Kidney (tissue), 14 donors: ENCODE data around the gene CTIF. TPM values are rescaled to one million over a fixed set of nuclear protein-coding genes. Genes with fewer than 3 reads are reported as not detected.

Experiments used
- DNase-seq, 5 donors: peaks; one replicate each; pipeline ENCODE4 v3.0.0-alpha.2; 2013 to 2020
- FAIRE-seq: peaks from 2 replicates; lab custom pipeline; 2012; peaks lifted over from hg19 to GRCh38; lab: Jason Lieb, UNC
- H3K27ac ChIP-seq, 2 donors: one replicate each; pipeline ENCODE4 v1.7.0; 2013; ENCODE audit warnings: low read depth in 2 of 2, low read length in 2 of 2, inconsistent platforms in 1 of 2
- H3K27me3 ChIP-seq: one replicate; pipeline ENCODE4 v1.7.1; 2013; ENCODE audit warnings: low read length, inconsistent platforms; ENCODE audit not compliant: control insufficient read depth, insufficient read depth
- H3K36me3 ChIP-seq, 3 donors: one replicate each; pipeline versions ENCODE4 v1.7.0 to v1.7.1; 2013; ENCODE audit warnings: low read length in 3 of 3, control low read depth in 1 of 3, inconsistent platforms in 1 of 3; ENCODE audit not compliant: insufficient read depth in 3 of 3, control insufficient read depth in 2 of 3
- H3K4me1 ChIP-seq, 3 donors: one replicate each; pipeline versions ENCODE4 v1.7.0 to v1.7.1; 2013; ENCODE audit warnings: low read length in 3 of 3, inconsistent platforms in 1 of 3, low read depth in 1 of 3; ENCODE audit not compliant: control insufficient read depth in 2 of 3, insufficient read depth in 2 of 3
- H3K4me3 ChIP-seq, 3 donors: one replicate each; pipeline versions ENCODE4 v1.7.0 to v1.8.1; 2013; ENCODE audit warnings: low read length in 3 of 3, control low read depth in 1 of 3, inconsistent platforms in 1 of 3
- H3K9ac ChIP-seq, 3 donors: one replicate each; pipeline versions ENCODE4 v1.7.0 to v1.7.1; 2013; ENCODE audit warnings: low read length in 3 of 3, control low read depth in 1 of 3, inconsistent platforms in 1 of 3
- H3K9me3 ChIP-seq, 3 donors: one replicate each; pipeline versions ENCODE4 v1.7.0 to v1.7.1; 2013; ENCODE audit warnings: low read length in 3 of 3, control low read depth in 1 of 3, inconsistent platforms in 1 of 3; ENCODE audit not compliant: control insufficient read depth in 2 of 3, insufficient read depth in 1 of 3
- CTCF ChIP-seq: IDR thresholded peaks from 3 replicates; pipeline ENCODE4 v1.5.1; 2012; ENCODE audit warnings: mild to moderate bottlenecking, moderate library complexity, borderline replicate concordance; ENCODE audit not compliant: insufficient read depth; ENCODE audit errors: extremely low read depth
- intact Hi-C: fragments of 100-400 bp; cut with DNase I; formaldehyde crosslinking; loops from one replicate; pipeline ENCODE4 v1.11.1; 2022
- polyA plus RNA-seq: library from polyadenylated mRNA; stranded (reverse); fragments of 350-450 nt; fragmentation: Illumina TruSeq; extraction: RNeasy Lipid Tissue Mini Kit (QIAGEN cat#74804); gene quantifications from one replicate; pipeline ENCODE4 v1.2.3, GENCODE V29; 2014; ENCODE audit warnings: low read depth, low replicate concordance; ENCODE audit not compliant: insufficient read depth
- total RNA-seq: library from RNA; stranded (reverse); fragmentation: NEBNext Ultra II Directional; extraction: Animal tissue kit (Norgen Biotek cat#: 25700); gene quantifications from one replicate; pipeline ENCODE4 v1.2.1, GENCODE V29; 2021
- donor health status: control.
- donor health status: control.
- donor health status: control.
- donor health status: control.
- donor health status: control.
- donor health status: DM: yes; HTN: yes; CAD: no.
- donor health status: Normal renal cell carcinoma (clear cell type).

Gene CTIF
- total and polyA plus RNA-seq, 2 donors from 2014 or later, result 37.3 to 41.9 TPM

- intact Hi-C loops, result loop anchor here (10.0 kb wide), 1 partner anchor 143 kb away; no protein-coding TSS in a partner anchor
- DNase-seq (peak; percentile 74 to 83 (median 83)), FAIRE-seq (no peak)
- Histone ChIP-seq H3K36me3 (peaks cover 0 to 3% (median 0%) of the 10 kb centered on the region in 3 donors), H3K4me1 (no peaks in the 10 kb centered on the region), H3K27ac (peak overlapping the region; percentile 23 to 66), H3K27me3 (no peaks in the 10 kb centered on the region), H3K9ac (peak overlapping the region in 1 of 3 donors; percentile 30), H3K9me3 (no peaks in the 10 kb centered on the region), H3K4me3 (no peak overlapping the region)
- TF ChIP-seq CTCF, result no peak
Measured at GRCh38 chr18:48771641-48772375, 233.0 kb downstream of the CTIF start.

GRCh38 chr18:48772457-48772856, 233.6 kb downstream of the CTIF start:
- no peaks in the 10 kb centered on the region for H3K27me3 ChIP-seq
- no peak overlapping the region for H3K9ac ChIP-seq
- H3K36me3 ChIP-seq, result peaks cover 0 to 3% (median 0%) of the 10 kb centered on the region in 3 donors
- no peaks in the 10 kb centered on the region for H3K9me3 ChIP-seq
- H3K27ac ChIP-seq, result peak overlapping the region in 1 of 2 donors; percentile 44
- DNase-seq, result no peak
- FAIRE-seq, result no peak
- H3K4me1 ChIP-seq, result peaks cover 0 to under 1% (median under 1%) of the 10 kb centered on the region in 3 donors
- H3K4me3 ChIP-seq, result no peak overlapping the region
- no peak for TF ChIP-seq CTCF
- intact Hi-C loops, result loop anchor here (10.0 kb wide), 1 partner anchor 142 kb away; no protein-coding TSS in a partner anchor

GRCh38 chr18:48773821-48774220, 235.0 kb downstream of the CTIF start:
- H3K4me3 ChIP-seq, result no peak overlapping the region
- no peaks in the 10 kb centered on the region for H3K9me3 ChIP-seq
- H3K4me1 ChIP-seq, result peaks cover 0 to 8% (median 4%) of the 10 kb centered on the region in 3 donors
- no peak for TF ChIP-seq CTCF
- H3K27ac ChIP-seq, result no peak overlapping the region
- H3K27me3 ChIP-seq, result no peaks in the 10 kb centered on the region
- no peak for FAIRE-seq
- no peak overlapping the region for H3K9ac ChIP-seq
- peak in 1 of 5 donors; percentile 18 for DNase-seq
- intact Hi-C loops, result loop anchor here (10.0 kb wide), 1 partner anchor 141 kb away; no protein-coding TSS in a partner anchor
- H3K36me3 ChIP-seq, result peaks cover 0 to 3% (median 0%) of the 10 kb centered on the region in 3 donors
